K562 (cell line): Measurements from ENCODE around the gene PIK3C2G. TPM values are rescaled to one million over a fixed set of nuclear protein-coding genes. Genes with fewer than 3 reads are reported as not detected.

ENCODE experiments used
- ATAC-seq: fragments of 200-7000 bp; cut with Tn5 transposase; 3 replicates; pipeline ENCODE4 v1.9.1; 2020; ENCODE audit warnings: moderate library complexity
- BruUV-seq: library from RNA; stranded (reverse); fragments of 400-500 nt; replicated peaks from 2 replicates; lab custom pipeline; 2021; lab: Mats Ljungman, UMichigan
- CTCF ChIA-PET: fragments of 300-600 bp; formaldehyde crosslinking; extraction: SDS; loops from one replicate; lab custom pipeline; 2021; ENCODE audit warnings: low intra/inter-chr PET ratio; lab: Yijun Ruan, JAX
- POLR2A ChIA-PET: fragments of 300-600, 350-650 bp; sonication (Branson Sonifier 250); formaldehyde crosslinking; extraction: SDS; loops from one replicate; lab custom pipeline; 2021; ENCODE audit warnings: antibody characterized with exemption, inconsistent platforms; lab: Yijun Ruan, JAX
- DNase-seq, 4 experiments: peaks; one replicate each; pipeline versions ENCODE4 v3.0.0 to v3.0.0-alpha.2; 2011 to 2018; ENCODE audit warnings: low spot score in 3 of 4, mixed read lengths in 3 of 4; ENCODE audit errors: extremely low read depth in 1 of 4
- FAIRE-seq: peaks from 2 replicates; lab custom pipeline; 2011; peaks lifted over from hg19 to GRCh38; lab: Jason Lieb, UNC
- H2AFZ ChIP-seq: 2 replicates; pipeline ENCODE4 v1.6.0; 2011; ENCODE audit warnings: low read depth, low read length, control low read depth, inconsistent platforms
- H3K27ac ChIP-seq: fragments of 200-600 bp; 3 replicates; pipeline ENCODE4 v1.8.0; 2011; ENCODE audit warnings: low read depth, mild to moderate bottlenecking, control low read depth, inconsistent platforms, low read length, moderate library complexity, mixed read lengths; ENCODE audit errors: extremely low read depth
- H3K27me3 ChIP-seq, 2 experiments: fragments of 300-600 bp in 1 of 2; 2 replicates in 1 of 2; 3 replicates in 1 of 2; pipeline versions ENCODE4 v1.6.0 to v1.8.0; 2011; ENCODE audit warnings: inconsistent platforms in 2 of 2, low read length in 2 of 2, mild to moderate bottlenecking in 1 of 2, mixed read lengths in 1 of 2, moderate library complexity in 1 of 2; ENCODE audit not compliant: control insufficient read depth in 2 of 2, insufficient read depth in 2 of 2
- H3K36me3 ChIP-seq: fragments of 300-600 bp; 3 replicates; pipeline ENCODE4 v1.8.0; 2011; ENCODE audit warnings: mild to moderate bottlenecking, low read length, inconsistent platforms; ENCODE audit not compliant: control insufficient read depth, insufficient read depth
- H3K4me1 ChIP-seq, 2 experiments: fragments of 200-600 bp in 1 of 2; replicated peaks in 1 of 2; 2 replicates in 1 of 2; 3 replicates in 1 of 2; pipeline versions ENCODE4 v1.5.1 to v1.8.0; 2011; ENCODE audit warnings: inconsistent platforms in 2 of 2, low read length in 2 of 2, mild to moderate bottlenecking in 1 of 2, mixed read lengths in 1 of 2, moderate library complexity in 1 of 2; ENCODE audit not compliant: control insufficient read depth in 2 of 2, insufficient read depth in 2 of 2
- H3K4me2 ChIP-seq: 2 replicates; pipeline ENCODE4 v1.6.1; 2011; ENCODE audit warnings: low read length, control low read depth, inconsistent platforms, mixed read lengths; ENCODE audit not compliant: insufficient read depth
- H3K4me3 ChIP-seq: fragments of 200-600 bp; sonication (generic), shearing (Covaris generic); 2 replicates; pipeline ENCODE4 v1.5.1; 2016; ENCODE audit warnings: control low read depth, inconsistent platforms
- H3K79me2 ChIP-seq: fragments of 200-600 bp; 3 replicates; pipeline ENCODE4 v1.8.0; 2011; ENCODE audit warnings: low read length, inconsistent platforms; ENCODE audit not compliant: control insufficient read depth, insufficient read depth
- H3K9ac ChIP-seq, 2 experiments: 2 replicates each; pipeline versions ENCODE4 v1.6.0 to v1.6.1; 2011; ENCODE audit warnings: low read depth in 2 of 2, low read length in 2 of 2, control low read depth in 1 of 2, inconsistent platforms in 1 of 2, mild to moderate bottlenecking in 1 of 2, mixed read lengths in 1 of 2; ENCODE audit not compliant: insufficient read depth in 1 of 2
- H3K9me1 ChIP-seq: one replicate; pipeline ENCODE4 v1.6.0; 2011; ENCODE audit warnings: inconsistent platforms, mild to moderate bottlenecking, low read length, moderate library complexity; ENCODE audit not compliant: control insufficient read depth, insufficient read depth
- H3K9me3 ChIP-seq: replicated peaks from 2 replicates; pipeline ENCODE4 v1.5.1; 2011; ENCODE audit warnings: low read depth, low read length, inconsistent platforms; ENCODE audit not compliant: control insufficient read depth, insufficient read depth
- H4K20me1 ChIP-seq: replicated peaks from 2 replicates; pipeline ENCODE4 v1.6.1; 2011; ENCODE audit warnings: low read length, inconsistent platforms, mixed read lengths; ENCODE audit not compliant: control insufficient read depth, insufficient read depth
- ASH1L ChIP-seq: fragments of 450-650 bp; IDR thresholded peaks from 2 replicates; pipeline ENCODE4 v1.6.1; 2018; ENCODE audit warnings: borderline replicate concordance, mild to moderate bottlenecking, low read depth; ENCODE audit not compliant: partially characterized antibody
- E2F8 ChIP-seq: fragments of 450-650 bp; IDR thresholded peaks from 2 replicates; pipeline ENCODE4 v1.7.1; 2018; ENCODE audit warnings: mild to moderate bottlenecking, low read depth; ENCODE audit not compliant: partially characterized antibody
- IRF1 ChIP-seq: sonication (generic); formaldehyde crosslinking; IDR thresholded peaks from 2 replicates; pipeline ENCODE4 v1.8.0; 2022; ENCODE audit warnings: missing genetic modification reagents, mild to moderate bottlenecking, borderline replicate concordance
- MCM2 ChIP-seq: fragments of 450-650 bp; IDR thresholded peaks from 2 replicates; pipeline ENCODE4 v1.6.1; 2017; ENCODE audit warnings: low read depth, mild to moderate bottlenecking
- SRSF7 ChIP-seq: fragments of 200-400 bp; formaldehyde crosslinking; optimal IDR thresholded peaks from 2 replicates; pipeline ENCODE3; 2017; ENCODE audit warnings: mild to moderate bottlenecking, low read depth, low read length
- TCF7 ChIP-seq: sonication (generic); IDR thresholded peaks from 2 replicates; pipeline ENCODE4 v1.6.1; 2016; ENCODE audit warnings: antibody characterized with exemption, borderline replicate concordance
- TEAD1 ChIP-seq, 2 experiments: fragments of 450-650 bp in 1 of 2; sonication (generic) in 1 of 2; formaldehyde crosslinking; IDR thresholded peaks; 2 replicates each; pipeline versions ENCODE4 v1.4.0 to v1.8.0; 2020 to 2022; ENCODE audit warnings: mild to moderate bottlenecking in 2 of 2, missing genetic modification reagents in 1 of 2
- THRAP3 ChIP-seq: fragments of 450-650 bp; IDR thresholded peaks from 2 replicates; pipeline ENCODE4 v1.6.1; 2016; ENCODE audit warnings: mild to moderate bottlenecking, inconsistent platforms, borderline replicate concordance
- ZNF121 ChIP-seq: sonication (generic); formaldehyde crosslinking; conservative IDR thresholded peaks from 2 replicates; pipeline ENCODE4 v1.8.0; 2022; ENCODE audit warnings: missing genetic modification reagents
- ZNF316 ChIP-seq: fragments of 450-650 bp; IDR thresholded peaks from 2 replicates; pipeline ENCODE4 v1.6.1; 2016
- WGBS: fragments of 100-300 bp; shearing (Covaris generic); methylation state at CpG from one replicate; pipeline ENCODE4 v1.1.6; 2016; ENCODE audit warnings: low coverage, mixed read lengths; ENCODE audit not compliant: insufficient coverage; ENCODE audit errors: missing lambda C conversion rate; 5-methylcytosine and 5-hydroxymethylcytosine counted together
- in situ Hi-C: fragments of 300-500 bp; cut with MboI; formaldehyde crosslinking; loops from 4 replicates; pipeline ENCODE4 v1.15.0; 2018; ENCODE audit warnings: inconsistent platforms, mixed read lengths
- intact Hi-C: fragments of 100-400 bp; cut with micrococcal nuclease; formaldehyde crosslinking; loops from 2 replicates; pipeline ENCODE4 v1.14.2; 2022
- polyA plus RNA-seq, 8 experiments: library from polyadenylated mRNA; depleted of rRNA in 4 of 8; stranded (reverse) in 5 of 8; unstranded in 3 of 8; fragments of >200 nt; fragmentation: Nextera tagmentation in 2 of 8; fragmentation: Illumina TruSeq in 1 of 8; extraction: Ambion mirVana in 2 of 8; extraction: Trizol in 1 of 8; gene quantifications; 2 replicates each; pipeline versions ENCODE4 v1.2.1 to v1.2.3, GENCODE V29; 2011 to 2014; ENCODE audit warnings: inconsistent platforms in 1 of 8, missing spikeins in 1 of 8
- total RNA-seq, 7 experiments: library from RNA; depleted of rRNA in 6 of 7; stranded (reverse); fragments of >200 nt in 6 of 7; fragmentation: Illumina TruSeq in 2 of 7; extraction: Trizol in 2 of 7; gene quantifications; 2 replicates each; pipeline versions ENCODE4 v1.2.1 to v1.2.3, GENCODE V29; 2011 to 2021; ENCODE audit warnings: low replicate concordance in 1 of 7
- TF ChIP-seq, protein P1 (sequence below): sonication (generic); formaldehyde crosslinking; IDR thresholded peaks from 2 replicates; pipeline ENCODE4 v1.8.0; 2022; ENCODE audit warnings: mild to moderate bottlenecking, missing genetic modification reagents

The PIK3C2G gene
- total and polyA plus RNA-seq, 9 of the 15 experiments (the other 6 are each of a cell fraction or from before 2014, with no cell fraction given), result not detected

DNA sequence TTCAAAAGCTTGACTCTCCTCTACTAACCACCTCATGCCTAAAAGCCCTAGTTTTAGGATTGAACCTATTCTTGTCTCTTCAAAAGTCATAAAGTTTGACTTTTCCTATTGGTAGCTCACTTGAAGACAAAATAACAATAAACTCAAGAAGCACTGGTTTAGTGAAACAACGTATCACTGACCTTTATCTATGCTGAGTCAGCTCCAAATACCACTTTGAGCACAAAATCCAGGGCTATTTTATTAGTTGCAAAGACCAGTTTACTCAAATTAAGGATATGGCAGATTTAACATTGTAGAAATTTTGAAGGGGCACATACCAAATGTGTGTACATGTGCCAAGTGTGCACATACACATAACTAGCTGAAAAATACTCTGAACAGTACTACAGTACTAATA lies 45.0 kb downstream of the PIK3C2G start:
- Histone ChIP-seq H3K4me3 (no peak overlapping the region), H3K9me1 (no peaks in the 10 kb centered on the region), H2AFZ (no peak overlapping the region), H3K27ac (no peak overlapping the region), H3K36me3 (no peaks in the 10 kb centered on the region), H3K4me1 (no peaks in the 10 kb centered on the region), H3K9ac (no peak overlapping the region), H3K4me2 (no peak overlapping the region), H3K9me3 (no peaks in the 10 kb centered on the region), H3K27me3 (no peaks in the 10 kb centered on the region), H4K20me1 (no peaks in the 10 kb centered on the region), H3K79me2 (no peaks in the 10 kb centered on the region)
- peak; percentile 11; the same call in 1 of the 2 replicates for TF ChIP-seq ZNF316
- no peak for TF ChIP-seq IRF1 (CRISPR knock-in tag)
- TF ChIP-seq ZNF121 (CRISPR knock-in tag), result no peak
- in situ Hi-C loops, result no loop called here
- intact Hi-C loops, result loop anchor here (5.0 kb wide), 1 partner anchor 39 kb away; no protein-coding TSS in a partner anchor
- BruUV-seq, result no TSS peak
- FAIRE-seq (no peak), DNase-seq (no peak), ATAC-seq (no peak)
- ChIA-PET CTCF (no interaction called here), POLR2A (no interaction called here)
- WGBS, result no CpG with 5 or more reads among the region's 1 CpG

DNA sequence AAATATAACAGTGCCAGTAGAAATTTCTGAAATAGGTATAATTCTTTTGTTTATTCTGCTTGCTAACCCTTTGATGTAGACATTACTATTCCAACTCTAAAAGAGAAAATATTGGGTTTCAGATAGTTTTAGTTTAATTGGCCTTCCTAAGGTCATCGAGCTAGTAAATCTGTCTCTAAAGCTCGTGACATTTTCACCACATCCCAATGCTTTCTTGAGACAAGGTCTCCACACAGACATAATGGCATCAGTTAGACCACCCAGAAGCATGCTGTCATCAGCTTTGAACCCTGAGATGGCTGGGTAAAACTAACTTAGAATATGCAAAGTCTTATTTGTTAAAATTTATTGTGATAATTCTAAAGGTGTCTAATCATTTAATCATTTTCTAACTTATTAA lies 52.0 kb downstream of the PIK3C2G start:
- no peak for FAIRE-seq
- Histone ChIP-seq H3K4me2 (no peak overlapping the region), H3K9ac (no peak overlapping the region), H3K27ac (no peak overlapping the region), H3K36me3 (no peaks in the 10 kb centered on the region), H3K27me3 (no peaks in the 10 kb centered on the region), H4K20me1 (no peaks in the 10 kb centered on the region), H3K4me3 (no peak overlapping the region), H3K9me3 (no peaks in the 10 kb centered on the region), H3K79me2 (no peaks in the 10 kb centered on the region), H3K9me1 (no peaks in the 10 kb centered on the region), H3K4me1 (no peaks in the 10 kb centered on the region), H2AFZ (no peak overlapping the region)
- ChIA-PET CTCF (no interaction called here), POLR2A (no interaction called here)
- ATAC-seq, result no peak
- no TSS peak for BruUV-seq
- intact Hi-C loops (no loop called here), in situ Hi-C loops (no loop called here)
- WGBS, result 7% methylated on average over 2 of the region's 2 CpGs
- no peak for DNase-seq
- TF ChIP-seq TEAD1 (CRISPR knock-in tag; IDR thresholded peaks at IDR 0.05), result no peak
- TF ChIP-seq, protein P1, sequence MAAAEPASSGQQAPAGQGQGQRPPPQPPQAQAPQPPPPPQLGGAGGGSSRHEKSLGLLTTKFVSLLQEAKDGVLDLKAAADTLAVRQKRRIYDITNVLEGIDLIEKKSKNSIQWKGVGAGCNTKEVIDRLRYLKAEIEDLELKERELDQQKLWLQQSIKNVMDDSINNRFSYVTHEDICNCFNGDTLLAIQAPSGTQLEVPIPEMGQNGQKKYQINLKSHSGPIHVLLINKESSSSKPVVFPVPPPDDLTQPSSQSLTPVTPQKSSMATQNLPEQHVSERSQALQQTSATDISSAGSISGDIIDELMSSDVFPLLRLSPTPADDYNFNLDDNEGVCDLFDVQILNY (CRISPR knock-in tag), result no peak
- no peak for TF ChIP-seq ASH1L
- no peak for TF ChIP-seq TCF7
- no peak for TF ChIP-seq THRAP3
- TF ChIP-seq E2F8, result no peak
- TF ChIP-seq MCM2, result no peak
- no peak for TF ChIP-seq SRSF7
